Activated CD8-positive, alpha-beta memory T cell treated with anti-CD3 and anti-CD28 coated beads for 48 hours (primary cell): ENCODE data around the gene GRHL1.

Experiments
- DNase-seq, 3 experiments: peaks; one replicate each; pipeline ENCODE4 v3.0.0-alpha.2; 2020; ENCODE audit warnings: low read depth in 2 of 3, low spot score in 2 of 3

Gene GRHL1

GRCh38 chr2:9949239-9949991, 2.1 kb upstream of the GRHL1 start:
- no peak for DNase-seq

- DNase-seq = no peak
These were observed 1.4 kb upstream of the GRHL1 start for GRCh38 chr2:9949992-9950520.

- DNase-seq = peak in 1 of 3 experiments; percentile 9
These were observed 797 bp upstream of the GRHL1 start for GRCh38 chr2:9950521-9951271.

GRCh38 chr2:9951272-9951521, 296 bp upstream of the GRHL1 start:
- no peak for DNase-seq

- DNase-seq = no peak
These were observed 819 bp downstream of the GRHL1 start for GRCh38 chr2:9952286-9952737.

GRCh38 chr2:9952856-9953503, 1.5 kb downstream of the GRHL1 start:
- no peak for DNase-seq

- DNase-seq = no peak
These were observed 2.6 kb downstream of the GRHL1 start for GRCh38 chr2:9954136-9954535.

GRCh38 chr2:9958057-9958456, 6.6 kb downstream of the GRHL1 start:
- no peak for DNase-seq

GRCh38 chr2:9959262-9959661, 7.8 kb downstream of the GRHL1 start:
- no peak for DNase-seq

- no peak for DNase-seq
These were observed 9.5 kb downstream of the GRHL1 start for GRCh38 chr2:9961013-9961412.

- DNase-seq = no peak
These were observed 13.0 kb downstream of the GRHL1 start for GRCh38 chr2:9964334-9964980.

- DNase-seq = no peak
These were observed 13.8 kb downstream of the GRHL1 start for GRCh38 chr2:9965119-9965822.

- DNase-seq = no peak
These were observed 15.1 kb downstream of the GRHL1 start for GRCh38 chr2:9966491-9967022.

- no peak for DNase-seq
These were observed 15.7 kb downstream of the GRHL1 start for GRCh38 chr2:9967053-9967775.

- no peak for DNase-seq
These were observed 17.3 kb downstream of the GRHL1 start for GRCh38 chr2:9968553-9969497.

- DNase-seq = no peak
These were observed 18.9 kb downstream of the GRHL1 start for GRCh38 chr2:9970200-9971044.

- no peak for DNase-seq
These were observed 19.8 kb downstream of the GRHL1 start for GRCh38 chr2:9971105-9971818.
